HG03354 (cell line): ENCODE measurements around the gene COLEC12.

ENCODE experiments used
- ATAC-seq: cut with Tn5 transposase; IDR thresholded peaks from one replicate; pipeline ENCODE4 v1.9.1; 2021; ENCODE audit warnings: mild to moderate bottlenecking; ENCODE audit not compliant: unreplicated experiment, poor library complexity, severe bottlenecking

COLEC12 gene

DNA sequence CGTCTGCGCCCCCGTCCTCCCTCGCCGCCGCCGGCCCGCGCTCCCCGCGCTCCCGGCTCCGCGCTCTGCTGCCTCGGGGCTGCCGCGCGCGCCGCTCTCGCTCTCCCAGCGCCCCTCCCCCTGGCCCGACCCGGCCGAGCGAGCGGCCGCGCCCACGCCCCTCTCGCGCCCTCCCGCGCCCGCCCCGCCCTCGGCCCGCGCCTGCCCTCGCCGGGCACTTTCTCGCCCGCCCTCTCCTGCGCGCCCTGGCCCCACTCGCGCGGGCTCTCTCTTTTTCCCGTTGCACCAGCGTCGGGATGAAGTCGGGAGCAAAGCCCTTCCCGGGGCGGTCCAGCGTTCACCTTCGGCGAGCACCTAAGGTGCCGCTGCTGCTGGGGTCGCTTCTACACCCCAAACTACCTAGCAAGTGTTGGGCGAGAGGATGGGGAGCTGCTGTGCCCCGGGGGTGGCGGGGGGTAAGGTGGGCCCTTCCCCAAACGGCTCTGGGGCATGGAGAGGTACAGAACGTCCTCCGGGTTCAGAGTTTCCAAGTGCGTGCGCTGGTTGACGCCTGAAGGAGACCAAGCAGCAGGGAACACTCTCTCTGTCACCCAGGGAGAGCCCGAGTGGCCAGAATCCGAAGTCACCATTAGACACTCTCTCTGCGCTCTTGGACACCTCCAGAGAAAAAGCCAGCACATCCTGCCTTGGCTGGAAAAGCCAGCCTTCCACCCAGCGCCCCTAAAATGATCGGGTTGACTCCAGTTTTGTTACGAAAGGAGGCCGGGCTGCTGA, at the start of gene COLEC12:
COLEC12 (minus strand) TSS at position 70 of the 774 bp plus-strand sequence. CDS start 187 bp downstream, outside the sequence.
- ATAC-seq, result no peak

DNA sequence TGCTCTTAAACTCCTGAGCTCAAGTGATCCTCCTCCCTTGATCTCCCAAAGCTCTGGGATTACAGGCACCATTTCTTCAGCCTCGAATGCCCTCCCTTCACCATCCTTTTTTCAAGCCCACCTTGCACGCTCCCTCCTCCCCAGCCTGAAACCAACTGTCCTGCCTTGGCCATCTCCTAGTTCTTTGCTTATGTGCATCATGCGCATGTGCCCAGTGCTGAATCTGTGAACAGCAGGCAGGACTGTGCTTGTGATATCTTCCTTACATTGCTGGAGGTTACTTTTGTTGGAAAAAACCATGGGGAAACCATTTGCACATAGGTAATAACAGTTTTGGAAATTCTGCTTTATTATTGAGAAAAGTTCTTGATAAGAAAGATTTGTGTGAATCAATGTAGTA, 49.5 kb upstream of the COLEC12 start:
- no peak for ATAC-seq

DNA sequence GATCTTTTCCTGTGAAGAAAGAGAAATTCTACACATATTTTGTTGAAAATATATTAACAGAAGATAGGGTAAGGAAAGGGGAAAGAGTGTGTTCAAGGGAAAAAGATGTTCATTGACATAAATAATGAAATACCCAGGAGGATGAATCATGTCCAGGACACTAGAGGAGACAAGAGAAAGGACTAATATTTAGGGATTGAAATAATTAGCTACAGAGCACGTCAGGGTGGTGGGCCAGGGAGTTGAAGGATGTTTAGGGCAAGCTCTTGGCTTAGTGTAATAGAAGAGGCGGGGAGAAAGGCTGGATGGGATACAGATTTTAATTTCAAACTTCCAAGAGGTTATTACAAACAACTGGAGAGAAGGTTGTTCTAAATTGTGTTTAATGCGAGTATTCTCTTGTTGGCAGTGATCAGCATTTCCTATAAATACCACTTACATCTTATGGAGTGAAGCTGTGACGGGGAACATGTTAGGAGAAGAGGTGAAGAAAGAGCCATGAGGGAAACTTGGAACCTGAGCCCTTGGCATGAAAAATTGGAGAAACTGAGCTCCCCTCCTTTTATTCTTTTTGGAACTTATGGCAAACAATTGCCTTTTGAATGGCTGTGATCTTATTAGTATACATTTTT, 43.1 kb upstream of the COLEC12 start:
- no peak for ATAC-seq

DNA sequence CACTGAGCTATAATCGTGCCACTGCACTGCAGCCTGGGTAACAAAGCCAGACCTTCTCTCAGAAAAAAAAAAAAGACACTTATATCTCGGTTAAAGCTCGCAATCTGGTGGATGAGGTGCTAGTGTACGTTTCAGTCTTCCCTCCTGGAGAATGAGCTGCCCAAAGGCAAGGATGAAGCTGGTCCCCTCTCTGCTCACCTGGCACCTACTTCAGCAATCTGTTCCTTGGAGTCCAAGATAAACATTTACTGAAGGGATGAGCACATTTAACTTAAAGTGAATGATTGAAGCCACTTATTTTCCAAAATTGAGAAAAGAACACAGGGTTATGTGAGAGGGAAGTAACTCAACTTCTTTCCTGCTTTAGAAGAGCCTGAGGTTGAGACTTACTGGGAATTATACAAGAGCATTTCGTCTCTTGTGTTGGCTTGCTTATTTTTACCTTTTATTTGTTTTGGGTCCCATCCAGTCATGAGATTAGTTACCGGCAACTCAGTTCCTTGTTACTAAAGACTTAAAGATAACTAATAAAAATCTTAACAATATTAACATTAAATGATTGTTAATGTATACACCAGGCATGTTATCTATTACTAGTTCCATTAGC, 33.6 kb upstream of the COLEC12 start:
- ATAC-seq, result no peak

DNA sequence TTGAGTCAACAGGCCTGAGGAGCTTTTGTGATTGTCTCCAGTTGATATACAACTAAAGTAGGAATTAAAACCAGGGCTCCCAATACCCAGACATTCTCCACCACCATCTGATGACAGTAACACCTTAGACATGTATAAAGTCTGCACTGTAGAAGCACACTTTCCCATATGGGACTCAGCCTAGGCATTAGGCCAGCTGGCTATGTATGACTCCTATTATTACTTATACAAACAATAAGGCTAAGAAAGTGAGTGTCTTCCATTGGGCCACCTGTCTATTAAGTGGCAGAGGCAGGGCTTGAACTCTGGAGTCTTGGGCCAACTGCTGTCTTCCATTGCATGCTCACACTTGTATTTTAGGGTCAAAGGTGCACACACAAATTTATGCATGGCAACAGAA, 32.1 kb upstream of the COLEC12 start:
- ATAC-seq, result no peak

DNA sequence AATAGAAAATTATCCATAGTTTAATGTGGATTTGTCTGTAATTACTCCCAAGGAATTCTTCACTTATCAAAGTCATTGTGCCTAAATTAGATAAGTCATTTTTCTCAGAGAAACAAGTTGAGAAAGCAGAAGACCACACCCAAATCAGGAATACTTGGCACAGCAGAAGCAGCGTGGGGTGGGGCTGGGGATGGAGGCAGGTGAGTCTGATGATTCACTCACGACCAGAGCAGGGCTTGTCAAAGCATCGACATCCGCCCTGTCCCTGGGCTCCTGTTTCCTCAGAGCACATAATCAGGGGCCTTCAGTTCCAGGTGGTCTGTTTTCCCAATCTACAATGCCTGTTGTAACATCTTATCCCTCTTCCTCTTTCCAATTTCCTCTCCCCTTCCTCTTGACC, 31.5 kb upstream of the COLEC12 start:
- no peak for ATAC-seq

DNA sequence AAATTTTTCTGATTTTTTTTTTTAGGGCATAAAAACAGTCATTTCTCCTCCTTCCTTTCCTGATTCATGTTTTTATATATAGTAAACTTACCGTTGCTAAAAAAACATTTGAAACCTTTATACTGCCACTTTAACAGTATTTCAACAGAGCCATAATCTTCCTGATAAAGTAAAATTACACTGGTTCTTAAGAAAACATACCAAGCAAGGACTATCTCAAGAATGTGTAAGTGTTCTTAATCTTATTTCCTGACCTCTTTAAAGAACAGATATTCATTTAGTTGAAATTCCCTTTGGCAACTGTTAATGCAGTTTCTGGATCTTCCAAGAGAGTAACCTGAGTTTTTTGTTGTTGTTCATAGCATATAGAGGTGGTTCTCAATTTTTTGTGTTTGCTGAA, 26.6 kb upstream of the COLEC12 start:
- no peak for ATAC-seq

DNA sequence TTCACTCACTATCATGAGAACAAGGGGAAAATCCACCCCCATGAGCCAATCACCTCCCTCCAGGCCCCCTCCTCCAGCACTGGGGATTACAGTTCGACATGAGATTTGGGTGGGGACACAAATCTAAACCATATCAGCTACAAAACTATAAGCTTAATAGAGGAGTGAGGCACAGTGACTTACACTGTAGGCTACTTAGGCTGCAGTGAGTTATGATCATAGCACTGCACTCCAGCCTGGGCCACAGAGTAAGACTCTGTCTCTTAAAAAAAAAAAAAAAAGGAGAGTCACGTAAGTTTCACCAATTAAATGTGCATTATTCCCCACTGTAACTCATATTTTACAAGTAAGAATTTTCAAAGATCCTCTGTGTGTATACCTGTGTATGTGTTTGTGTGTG, 26.2 kb upstream of the COLEC12 start:
- ATAC-seq, result no peak

DNA sequence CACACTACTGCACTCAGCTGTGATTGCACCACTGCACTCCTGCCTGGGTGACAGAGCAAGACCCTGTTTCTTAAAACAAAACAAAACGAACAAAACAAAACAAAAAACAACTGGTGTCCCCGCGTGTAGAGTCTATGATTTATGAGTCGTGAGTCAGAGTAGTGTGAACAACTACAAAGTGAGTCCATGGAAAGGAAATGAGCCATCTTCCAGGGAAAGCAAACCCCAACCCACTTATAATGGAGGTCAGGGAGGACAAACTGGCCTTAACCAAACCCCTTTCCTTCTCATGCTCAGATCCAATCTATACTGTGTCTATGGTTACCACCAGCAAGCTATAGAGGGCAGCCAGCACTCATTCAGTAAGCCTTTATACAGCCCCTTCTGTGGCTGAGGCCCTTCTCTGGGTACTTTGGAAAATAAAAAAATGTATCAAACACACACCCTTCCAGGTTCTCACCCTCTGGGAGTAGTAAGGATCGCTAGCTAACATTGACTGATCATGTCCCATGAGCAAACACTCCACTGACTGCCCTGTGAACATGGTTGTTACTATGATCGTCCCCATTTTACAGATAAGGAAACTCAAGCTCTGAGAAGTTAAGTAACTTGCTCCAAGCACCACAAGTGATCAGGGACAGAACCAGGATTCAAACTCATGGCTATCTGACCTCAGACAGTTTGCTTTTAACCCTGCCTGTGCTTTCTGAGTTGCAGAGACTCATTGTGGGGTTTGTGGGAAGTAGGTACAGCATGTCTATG, 24.7 kb upstream of the COLEC12 start:
- ATAC-seq, result no peak

DNA sequence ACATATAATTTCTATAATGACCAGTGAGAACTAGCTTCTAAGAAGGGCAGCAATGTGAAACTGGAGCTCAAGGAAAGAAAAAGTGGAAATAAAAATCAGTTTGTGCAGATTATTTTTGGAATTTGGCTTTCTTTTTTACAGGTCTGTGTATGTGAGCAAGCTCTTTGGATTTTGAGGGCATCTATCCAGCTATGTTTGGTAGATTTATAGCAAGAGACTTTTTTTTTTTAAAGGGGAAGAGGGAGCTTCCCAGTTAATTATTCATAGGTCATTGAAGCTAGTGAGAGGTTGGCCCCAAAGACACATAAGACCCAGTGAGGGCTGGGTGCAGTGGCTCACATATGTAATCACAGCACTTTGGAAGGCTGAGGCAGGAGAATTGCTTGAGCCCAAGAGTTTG, 24.0 kb upstream of the COLEC12 start:
- ATAC-seq, result peak; percentile 79

DNA sequence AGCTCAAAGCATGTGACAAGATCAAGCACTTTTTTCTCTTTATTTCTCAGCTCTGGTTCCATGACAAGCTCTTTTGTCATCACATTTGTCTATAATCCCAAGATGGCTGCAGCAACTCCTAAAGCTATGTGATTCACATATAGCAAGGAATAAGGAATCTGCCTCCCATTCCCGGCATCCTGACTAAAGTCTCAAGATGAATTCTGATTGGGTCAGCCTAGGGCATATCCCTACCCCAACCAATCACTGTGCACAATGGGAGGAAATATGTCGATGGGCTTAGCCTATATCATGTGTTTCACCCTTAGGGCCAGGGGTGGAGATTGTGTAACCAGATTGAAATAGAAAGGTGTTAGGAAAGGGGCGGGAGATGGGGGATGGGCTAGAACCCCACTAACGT, 23.1 kb upstream of the COLEC12 start:
- no peak for ATAC-seq

DNA sequence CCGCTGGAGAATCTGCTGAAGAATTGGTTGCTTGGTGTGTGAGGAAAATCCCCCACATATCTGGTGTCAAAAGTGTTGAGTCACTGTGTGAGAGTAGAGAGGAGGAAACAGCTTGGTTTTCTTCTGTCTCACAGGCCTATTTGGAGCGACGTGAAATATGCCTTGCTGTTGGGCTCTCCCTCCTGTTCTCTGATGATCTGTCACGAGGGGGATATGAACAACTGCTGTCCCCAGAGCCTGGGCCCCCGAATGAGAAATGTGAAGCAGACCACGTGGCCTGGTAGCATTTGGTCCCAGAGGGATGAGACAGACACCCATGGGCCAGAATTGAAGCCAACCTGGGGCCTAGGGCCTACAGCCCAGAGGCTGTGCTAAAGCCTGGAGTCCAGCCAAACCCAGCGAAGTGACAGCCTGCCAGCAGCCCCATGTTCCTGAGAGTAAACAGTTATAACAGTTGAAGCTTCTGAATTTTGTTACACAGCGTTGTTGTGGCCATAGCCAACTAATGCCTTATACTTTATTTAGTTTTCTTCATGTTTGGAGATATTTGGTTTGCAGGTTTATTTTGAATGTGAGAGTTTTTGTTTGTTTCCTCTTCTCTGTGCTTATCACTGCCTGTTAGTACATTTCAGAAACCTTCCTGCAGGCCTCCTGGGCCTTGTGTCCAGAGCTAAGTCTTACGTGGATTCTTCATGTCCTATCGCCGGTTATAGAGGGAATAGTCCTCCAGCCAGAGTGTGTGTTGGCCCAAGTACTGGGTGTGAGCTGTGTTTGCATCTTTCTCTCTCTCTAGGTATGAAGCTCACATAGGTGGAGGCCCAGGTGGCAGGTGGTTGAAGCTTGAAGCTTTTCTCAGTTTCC, 18.7 kb upstream of the COLEC12 start:
- ATAC-seq, result peak; percentile 93

DNA sequence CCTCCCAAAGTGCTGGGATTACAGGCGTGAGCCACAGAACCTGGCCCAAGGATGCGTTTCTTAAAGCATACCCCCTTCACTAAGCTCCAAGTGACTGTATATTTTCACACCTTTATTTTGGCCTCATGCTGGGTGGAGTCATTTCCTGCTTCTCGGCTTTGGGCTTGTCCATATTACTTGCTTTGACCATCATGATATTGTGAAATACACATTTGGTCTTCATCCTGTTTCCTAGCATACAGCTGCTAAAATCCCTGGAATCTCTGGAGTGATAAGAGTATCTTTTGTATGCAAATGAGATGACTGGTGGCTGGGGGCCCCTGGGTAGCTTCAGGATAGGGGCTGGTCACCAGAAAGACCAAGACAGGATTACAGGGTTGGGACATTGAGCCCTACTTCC, 17.6 kb upstream of the COLEC12 start:
- no peak for ATAC-seq

DNA sequence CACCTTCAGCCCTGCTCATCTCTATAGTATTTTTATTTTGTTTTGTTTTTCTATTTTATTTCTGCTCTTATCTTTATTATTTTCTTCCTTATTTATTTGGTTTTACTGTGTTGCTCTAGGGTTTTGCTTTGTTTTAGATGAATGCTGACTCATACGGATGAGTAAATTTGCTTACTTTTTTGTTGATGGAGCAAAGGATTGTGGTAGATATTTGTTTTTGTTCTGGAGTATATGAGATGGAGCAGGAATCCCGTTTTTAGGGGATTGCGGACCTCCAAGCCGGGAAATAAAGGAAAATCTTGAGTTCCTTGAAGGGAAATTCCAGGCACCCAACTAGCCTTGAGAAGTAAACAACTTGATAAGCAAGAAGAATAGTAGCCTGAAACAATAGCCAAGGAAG, 15.3 kb upstream of the COLEC12 start:
- no peak for ATAC-seq

DNA sequence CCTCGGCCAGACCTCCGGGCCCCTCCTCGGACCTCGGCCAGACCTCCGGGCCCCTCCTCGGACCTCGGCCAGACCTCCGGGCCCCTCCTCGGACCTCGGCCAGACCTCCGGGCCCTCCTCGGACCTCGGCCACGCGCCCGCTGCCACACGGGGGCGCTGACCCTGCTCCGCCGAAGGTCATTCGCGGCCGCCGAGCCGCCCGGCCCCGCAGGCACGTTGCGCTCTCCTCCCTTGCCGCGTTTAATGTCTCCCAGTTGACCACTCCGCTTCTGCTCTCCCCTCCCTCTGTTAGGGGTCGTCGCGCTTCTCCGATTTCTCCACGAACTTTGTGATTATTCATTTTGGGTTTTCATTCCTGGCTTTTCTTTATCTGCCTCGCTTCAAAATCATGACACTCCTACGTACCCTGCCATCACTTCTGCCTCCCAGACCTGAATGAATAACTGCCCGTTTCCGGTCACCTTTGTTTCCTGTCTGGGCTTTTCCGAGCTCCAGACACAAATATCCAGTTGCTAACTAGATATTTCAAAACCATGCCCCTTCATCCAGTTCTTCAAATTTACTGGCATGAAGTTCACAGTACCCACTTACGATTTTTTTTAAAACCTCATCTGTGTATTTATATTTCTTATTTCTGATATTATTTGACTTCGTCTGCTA, 14.8 kb upstream of the COLEC12 start:
- no peak for ATAC-seq

DNA sequence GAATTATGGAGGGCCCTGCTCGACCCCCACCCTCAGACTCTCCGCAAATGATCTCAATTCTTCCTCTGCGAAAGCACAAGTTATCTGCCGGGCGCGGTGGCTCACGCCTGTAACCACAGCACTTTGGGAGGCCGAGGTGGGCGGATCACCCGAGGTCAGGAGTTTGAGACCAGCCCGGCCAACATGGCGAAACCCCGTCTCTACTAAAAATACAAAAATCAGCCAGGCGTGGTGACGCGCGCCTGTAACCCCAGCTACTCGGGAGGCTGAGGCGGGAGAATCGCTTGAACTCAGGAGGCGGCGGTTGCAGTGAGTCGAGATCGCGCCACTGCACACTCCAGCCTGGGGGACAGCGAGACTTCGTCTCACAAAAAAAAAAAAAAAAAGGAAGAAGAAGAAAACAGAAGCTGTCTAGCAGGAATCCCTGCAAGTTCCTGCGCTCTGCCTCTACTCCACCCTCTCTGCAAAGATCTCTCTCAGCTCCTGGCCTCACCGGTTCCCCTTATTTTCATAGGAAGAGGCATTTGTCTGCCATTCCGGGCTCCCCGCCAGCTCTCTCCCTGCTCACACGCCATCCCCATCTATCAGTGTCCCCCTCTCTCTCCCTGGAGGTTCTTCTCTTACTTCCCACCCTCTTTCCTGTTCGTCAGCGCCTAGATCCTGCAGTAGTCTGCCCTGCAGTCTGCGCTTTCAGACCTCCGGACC, 13.5 kb upstream of the COLEC12 start:
- no peak for ATAC-seq

DNA sequence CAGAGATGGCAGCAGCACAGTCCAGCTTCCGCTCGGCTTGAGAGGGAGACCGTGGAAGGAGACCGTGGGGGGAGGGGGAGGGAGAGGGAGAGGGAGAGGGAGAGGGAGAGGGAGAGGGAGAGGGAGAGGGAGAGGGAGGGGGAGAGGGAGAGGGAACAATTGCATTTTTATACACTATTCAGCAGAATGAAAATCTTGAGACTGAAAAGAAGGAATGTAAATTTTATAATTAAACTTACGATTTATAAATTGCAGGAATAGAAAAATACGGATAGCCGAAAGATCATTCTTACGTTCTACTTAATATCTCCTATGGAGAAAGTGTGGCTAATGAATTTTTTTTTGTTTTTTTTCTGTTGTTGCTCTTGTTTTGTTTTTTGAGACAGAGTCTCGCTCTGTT, 12.5 kb upstream of the COLEC12 start:
- no peak for ATAC-seq

DNA sequence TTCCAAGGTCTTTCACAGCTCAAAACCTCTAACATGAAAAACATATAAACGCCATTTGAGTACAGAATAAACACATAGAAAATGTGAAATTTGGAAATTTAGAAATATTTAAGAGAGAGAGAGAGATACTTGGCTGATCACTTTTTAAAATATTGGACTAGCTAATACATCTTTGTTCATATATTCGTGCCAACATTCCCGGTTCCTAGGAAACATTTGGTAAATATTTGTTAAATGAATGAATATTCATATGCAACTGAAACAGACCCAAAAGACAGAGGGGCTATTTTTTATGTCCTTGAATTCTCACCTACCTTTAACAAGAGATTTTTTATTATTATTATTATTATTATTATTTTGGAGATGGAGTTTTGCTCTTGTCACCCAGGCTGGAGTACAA, 8.3 kb upstream of the COLEC12 start:
- no peak for ATAC-seq
